Measurements from ENCODE around the gene CDK1. TPM values are rescaled to one million over a fixed set of nuclear protein-coding genes. Genes with fewer than 3 reads are reported as not detected.
A peak's percentile ranks its signal among the peaks of the same experiment; 100 is the strongest.

Gene CDK1
- total RNA-seq, 3 donors from 2014 or later, result 0.98 to 5.0 (median 2.2) TPM

- Histone ChIP-seq H3K9me3 (no peaks in the 10 kb centered on the region), H3K36me3 (no peaks in the 10 kb centered on the region), H3K4me1 (no peaks in the 10 kb centered on the region), H3K4me3 (peak overlapping the region; percentile 45 to 80 (median 61)), H3K27me3 (no peaks in the 10 kb centered on the region), H3K27ac (peak overlapping the region; percentile 90 to 92)
- DNase-seq (ENCODE audit: low spot score in 2 of 2), result peak; percentile 44 to 59
- TF ChIP-seq POLR2A (IDR thresholded peaks at IDR 0.05) (no peak), CTCF (IDR thresholded peaks at IDR 0.05) (peak; percentile 12 to 61 (median 27))
- intact Hi-C loops (cut with DNase I; ENCODE audit: low total_unique reads), result no loop called here
Observed at GRCh38 chr10:60732807-60733516, 45.3 kb upstream of the CDK1 start.

DNA sequence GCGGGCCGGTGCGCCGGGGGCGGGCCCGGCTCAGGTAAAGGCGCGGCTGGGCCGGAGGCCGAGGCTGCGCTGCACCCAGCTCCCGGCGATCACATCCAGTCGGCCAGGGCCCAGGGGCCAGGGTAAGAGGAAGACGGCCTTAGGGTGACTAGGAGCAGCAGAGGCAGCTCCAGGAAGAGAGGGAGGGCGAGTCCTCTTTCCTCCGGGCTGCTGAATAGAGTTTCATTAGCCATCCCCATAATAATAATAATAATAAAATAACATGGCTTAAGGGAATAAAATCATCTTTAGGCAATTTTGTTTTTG is 44.8 kb upstream of the CDK1 start:
- no peak for DNase-seq (ENCODE audit: low spot score in 2 of 2)
- intact Hi-C loops (cut with DNase I; ENCODE audit: low total_unique reads), result no loop called here
- peak overlapping the region; percentile 45 to 80 (median 61) for H3K4me3 ChIP-seq
- no peaks in the 10 kb centered on the region for H3K27me3 ChIP-seq
- no peaks in the 10 kb centered on the region for H3K4me1 ChIP-seq
- H3K9me3 ChIP-seq, result no peaks in the 10 kb centered on the region
- no peaks in the 10 kb centered on the region for H3K36me3 ChIP-seq
- TF ChIP-seq CTCF (IDR thresholded peaks at IDR 0.05) (no peak), POLR2AphosphoS5 (IDR thresholded peaks at IDR 0.05) (no peak), POLR2A (IDR thresholded peaks at IDR 0.05) (no peak)
- peak overlapping the region; percentile 90 to 92 for H3K27ac ChIP-seq

DNA sequence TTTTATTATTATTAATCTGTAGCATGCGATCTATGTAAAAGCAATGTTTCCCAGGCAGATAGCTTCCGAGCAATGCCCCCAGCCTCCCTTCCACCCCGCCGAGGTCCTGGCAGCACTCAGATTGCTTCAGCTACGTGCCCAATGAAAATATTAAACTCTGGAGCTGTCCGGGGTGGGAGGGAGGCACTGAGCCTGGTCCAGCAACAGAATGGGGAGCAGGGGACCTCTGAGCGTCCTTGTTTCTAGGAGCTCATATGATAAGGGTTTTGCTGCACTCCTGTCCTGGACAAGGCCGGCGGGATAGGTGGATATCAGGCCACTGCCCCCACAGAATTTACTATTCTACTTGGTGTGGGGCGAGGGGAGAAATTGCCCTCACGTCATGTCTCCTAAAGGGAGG is 44.5 kb upstream of the CDK1 start:
- Histone ChIP-seq H3K27me3 (no peaks in the 10 kb centered on the region), H3K9me3 (no peaks in the 10 kb centered on the region), H3K4me1 (no peaks in the 10 kb centered on the region), H3K36me3 (no peaks in the 10 kb centered on the region), H3K27ac (peak overlapping the region; percentile 90 to 92), H3K4me3 (peak overlapping the region in 2 of 3 donors; percentile 61 to 80)
- intact Hi-C loops (cut with DNase I; ENCODE audit: low total_unique reads), result no loop called here
- TF ChIP-seq POLR2AphosphoS5 (IDR thresholded peaks at IDR 0.05) (no peak), POLR2A (IDR thresholded peaks at IDR 0.05) (no peak), CTCF (IDR thresholded peaks at IDR 0.05) (no peak)
- DNase-seq (ENCODE audit: low spot score in 2 of 2), result no peak

GRCh38 chr10:60734226-60734625 is 44.1 kb upstream of the CDK1 start:
- TF ChIP-seq POLR2A (IDR thresholded peaks at IDR 0.05), result no peak
- TF ChIP-seq POLR2AphosphoS5 (IDR thresholded peaks at IDR 0.05), result no peak
- no peak for TF ChIP-seq CTCF (IDR thresholded peaks at IDR 0.05)
- intact Hi-C loops (cut with DNase I; ENCODE audit: low total_unique reads), result no loop called here
- Histone ChIP-seq H3K4me1 (no peaks in the 10 kb centered on the region), H3K27ac (peak overlapping the region; percentile 90 to 92), H3K4me3 (peak overlapping the region in 2 of 3 donors; percentile 61 to 80), H3K9me3 (no peaks in the 10 kb centered on the region), H3K36me3 (no peaks in the 10 kb centered on the region), H3K27me3 (no peaks in the 10 kb centered on the region)
- no peak for DNase-seq (ENCODE audit: low spot score in 2 of 2)

- peak in 1 of 2 donors; percentile 56 for DNase-seq (ENCODE audit: low spot score in 2 of 2)
- Histone ChIP-seq H3K27me3 (no peaks in the 10 kb centered on the region), H3K27ac (peak overlapping the region in 1 of 2 donors; percentile 43), H3K4me1 (no peaks in the 10 kb centered on the region), H3K9me3 (no peaks in the 10 kb centered on the region), H3K36me3 (no peaks in the 10 kb centered on the region), H3K4me3 (no peak overlapping the region)
- intact Hi-C loops (cut with DNase I; ENCODE audit: low total_unique reads), result no loop called here
- no peak for TF ChIP-seq POLR2A (IDR thresholded peaks at IDR 0.05)
- no peak for TF ChIP-seq CTCF (IDR thresholded peaks at IDR 0.05)
- TF ChIP-seq POLR2AphosphoS5 (IDR thresholded peaks at IDR 0.05), result no peak
Observed at GRCh38 chr10:60735244-60735643, 43.0 kb upstream of the CDK1 start.
